HG03066 (cell line): Measurements from ENCODE around the gene SLC4A7.
"Not testable (repeated sequence)": the region's sequence is repeated elsewhere in the genome, so short reads cannot be mapped to it uniquely, and the experiment has no call there.

Source experiments
- ATAC-seq: cut with Tn5 transposase; IDR thresholded peaks from one replicate; pipeline ENCODE4 v1.9.1; 2021; ENCODE audit warnings: low read depth; ENCODE audit not compliant: unreplicated experiment

The SLC4A7 gene

DNA sequence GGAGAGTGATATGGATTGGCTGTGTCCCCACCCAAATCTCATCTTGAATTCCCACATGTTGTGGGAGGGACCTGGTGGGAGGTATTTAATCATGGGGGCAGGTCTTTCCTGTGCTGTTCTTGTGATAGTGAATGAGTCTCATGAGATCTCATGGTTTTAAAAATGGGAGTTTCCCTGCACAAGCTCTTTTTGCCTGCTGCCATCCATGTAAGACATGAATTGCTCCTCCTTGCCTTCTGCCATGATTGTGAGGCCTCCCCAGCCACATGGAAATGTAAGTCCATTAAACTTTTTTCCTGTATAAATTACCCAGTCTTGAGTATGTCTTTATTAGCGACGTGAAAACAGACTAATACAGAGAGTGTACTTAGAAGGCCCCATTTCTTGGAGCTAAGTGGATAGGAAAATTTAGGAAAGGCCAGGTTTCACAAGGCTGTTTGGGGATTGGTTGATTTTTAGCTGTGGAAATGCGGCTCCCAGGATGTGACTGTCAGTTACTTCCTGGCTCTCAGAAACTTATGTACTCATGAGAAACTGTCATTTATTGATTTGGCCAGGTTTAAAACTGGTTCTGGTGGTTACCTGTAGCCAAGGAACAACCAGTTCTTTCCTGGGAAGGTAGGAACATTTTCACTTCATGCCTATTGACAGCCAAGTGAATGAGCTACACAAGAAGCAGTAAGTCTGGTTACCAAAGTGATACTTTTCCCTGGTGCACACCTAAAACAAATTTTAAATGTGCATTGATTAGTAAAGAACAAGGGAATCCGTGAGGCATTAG is 155.0 kb downstream of the SLC4A7 start:
- ATAC-seq = not testable (repeated sequence)

DNA sequence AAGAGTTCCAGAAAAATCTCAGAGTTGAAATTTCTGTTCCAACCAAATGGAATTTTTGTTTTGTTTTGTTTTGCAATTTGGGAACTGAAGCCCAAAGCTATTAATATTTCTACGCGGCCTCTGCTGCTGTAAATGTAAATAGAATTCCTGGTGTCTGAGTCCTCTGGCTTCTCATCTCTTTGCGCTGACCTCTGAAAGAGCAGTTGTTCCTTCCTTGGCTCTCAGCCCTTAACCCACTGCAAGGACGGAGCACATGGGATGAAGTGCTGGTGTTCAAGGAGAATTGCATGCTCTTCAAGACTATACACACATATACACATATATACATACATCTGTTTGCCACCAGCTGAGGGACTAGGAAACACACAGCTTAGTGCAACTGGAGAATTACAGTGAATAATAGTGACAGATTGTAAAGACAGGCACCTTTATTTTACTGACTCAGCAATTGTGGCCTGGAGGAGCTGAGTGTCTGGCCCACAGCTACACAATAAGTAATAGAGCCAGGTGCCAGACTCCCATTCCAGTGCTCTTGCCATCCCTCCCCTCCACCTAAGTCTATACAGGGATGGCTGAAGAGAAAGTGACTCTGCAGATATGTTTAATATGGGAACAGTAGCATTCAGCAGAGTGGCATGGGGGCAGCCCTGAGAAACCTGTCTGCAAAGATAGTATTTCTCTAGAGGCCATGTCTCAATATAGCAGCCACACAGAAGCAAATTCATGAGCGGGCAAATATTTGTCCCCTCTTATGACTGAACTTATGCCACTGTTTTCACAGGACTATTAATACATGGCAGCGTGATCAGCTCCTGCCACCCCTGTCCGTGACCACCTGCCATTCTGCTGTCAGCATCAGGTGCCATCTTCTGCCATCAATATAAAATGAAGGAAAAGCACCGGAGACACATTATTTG is 157.3 kb downstream of the SLC4A7 start:
- no peak for ATAC-seq

DNA sequence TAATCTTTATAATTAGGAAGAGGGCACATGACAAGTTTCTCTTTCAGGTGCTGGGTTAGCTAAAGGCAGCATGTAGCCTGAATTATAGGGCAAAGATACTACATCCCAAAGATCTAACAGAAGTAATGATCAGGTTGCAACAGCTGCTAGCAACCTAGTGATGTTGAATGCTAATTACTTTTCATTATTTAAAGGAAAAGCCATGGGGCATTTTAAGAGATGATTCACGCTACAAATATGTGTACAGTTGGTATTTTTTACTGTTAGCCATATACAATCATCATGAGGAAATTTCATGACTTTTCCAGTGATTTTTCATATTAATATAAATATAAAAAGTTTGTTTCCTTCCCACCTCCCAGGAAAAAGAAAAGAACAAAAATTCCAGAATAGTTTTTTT is 158.0 kb downstream of the SLC4A7 start:
- ATAC-seq = no peak

DNA sequence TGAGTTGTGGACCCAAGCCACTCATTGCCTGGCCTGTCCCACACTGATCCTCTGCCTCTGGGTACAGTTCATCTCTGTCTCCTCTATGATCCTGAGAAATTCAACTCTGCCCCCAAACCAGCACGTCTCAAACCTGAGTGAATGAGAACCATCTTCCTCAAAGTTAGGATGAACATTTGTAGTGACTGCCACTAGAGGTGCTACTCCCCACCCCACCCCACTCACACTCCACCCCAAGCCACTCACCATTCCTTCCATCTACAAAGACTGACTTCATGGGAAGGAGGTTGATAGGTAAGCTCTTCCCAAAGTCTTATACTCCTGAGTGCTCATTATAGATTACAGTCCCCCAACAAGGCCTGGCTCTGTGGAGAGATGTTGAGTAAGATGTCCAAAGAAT is 158.8 kb downstream of the SLC4A7 start:
- ATAC-seq = no peak

DNA sequence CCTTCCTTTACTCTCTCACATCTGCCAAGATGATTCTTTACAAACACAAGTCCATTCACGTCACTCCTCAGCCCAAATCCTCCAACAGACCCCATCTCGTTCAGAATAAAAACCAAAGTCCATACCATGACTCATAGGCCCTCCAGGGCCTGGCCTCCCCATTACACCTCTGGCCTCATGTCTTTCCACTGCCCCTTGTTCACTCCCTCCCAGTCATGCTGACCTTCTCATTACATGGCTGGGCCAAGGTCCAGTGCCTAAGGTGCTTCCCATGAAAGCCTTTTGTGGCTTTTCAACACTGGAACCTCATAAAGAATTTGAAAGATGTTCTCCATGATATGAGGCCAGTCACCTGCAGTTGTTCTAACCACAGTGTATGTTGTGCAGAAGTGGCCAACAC is 159.5 kb downstream of the SLC4A7 start:
- ATAC-seq = no peak

DNA sequence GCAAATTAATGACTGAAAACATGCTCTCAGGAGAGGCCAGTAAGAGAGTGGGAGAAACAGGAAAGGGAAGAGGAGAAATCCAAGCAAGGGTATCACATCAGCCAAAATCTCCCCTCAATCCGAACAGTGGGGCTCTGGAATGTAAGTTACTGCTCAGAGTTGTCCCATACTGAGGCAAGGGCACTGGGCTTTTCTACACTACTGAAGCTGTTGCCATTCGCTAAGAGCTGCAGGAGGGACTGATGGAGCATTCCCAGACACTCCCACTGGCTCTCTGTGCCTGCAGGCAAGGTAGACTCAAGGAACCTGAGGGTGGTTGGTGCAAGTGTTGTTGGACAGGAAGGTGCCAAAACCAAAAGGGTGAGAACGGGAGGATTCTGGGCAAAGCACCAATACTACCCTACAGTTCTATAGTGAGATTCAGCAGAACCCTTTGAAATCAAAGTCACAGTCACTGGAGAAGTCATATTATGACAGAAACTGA is 161.1 kb downstream of the SLC4A7 start:
- no peak for ATAC-seq
